GM19395 (cell line): ENCODE results near the gene PRKCB.

Experiments
- ATAC-seq: cut with Tn5 transposase; IDR thresholded peaks from one replicate; pipeline ENCODE4 v1.9.1; 2021; ENCODE audit warnings: mild to moderate bottlenecking, moderate library complexity; ENCODE audit not compliant: unreplicated experiment

Gene PRKCB

GRCh38 chr16:23835390-23836077 is at the start of gene PRKCB:
Gene PRKCB, plus strand, starts transcription at chr16:23835983.
- peak; percentile 70 for ATAC-seq

- no peak for ATAC-seq
These were observed 48.7 kb upstream of the PRKCB start for GRCh38 chr16:23786964-23787561.

DNA sequence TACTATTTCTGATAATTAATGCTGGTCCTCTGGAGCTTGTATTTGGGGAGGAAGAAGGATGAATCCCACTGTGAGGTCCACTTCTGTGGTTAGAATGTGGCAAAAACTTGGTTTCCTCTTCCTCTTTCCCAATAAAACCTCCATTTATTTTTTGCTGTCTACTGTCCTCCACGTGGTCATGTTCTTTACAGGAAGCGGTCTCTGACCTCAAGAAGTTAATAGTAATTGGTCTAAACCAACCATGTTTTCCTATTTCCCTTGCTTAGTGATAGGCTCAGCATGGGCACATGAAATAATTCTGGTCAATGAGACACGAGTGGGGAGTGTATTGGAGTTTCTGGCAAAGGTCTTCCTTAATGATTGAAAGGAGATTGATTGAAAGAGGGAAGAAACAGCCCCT is 47.1 kb upstream of the PRKCB start:
- no peak for ATAC-seq

- no peak for ATAC-seq
These were observed 40.4 kb upstream of the PRKCB start for GRCh38 chr16:23795378-23795777.

GRCh38 chr16:23796941-23797340 is 38.8 kb upstream of the PRKCB start:
- ATAC-seq = no peak

DNA sequence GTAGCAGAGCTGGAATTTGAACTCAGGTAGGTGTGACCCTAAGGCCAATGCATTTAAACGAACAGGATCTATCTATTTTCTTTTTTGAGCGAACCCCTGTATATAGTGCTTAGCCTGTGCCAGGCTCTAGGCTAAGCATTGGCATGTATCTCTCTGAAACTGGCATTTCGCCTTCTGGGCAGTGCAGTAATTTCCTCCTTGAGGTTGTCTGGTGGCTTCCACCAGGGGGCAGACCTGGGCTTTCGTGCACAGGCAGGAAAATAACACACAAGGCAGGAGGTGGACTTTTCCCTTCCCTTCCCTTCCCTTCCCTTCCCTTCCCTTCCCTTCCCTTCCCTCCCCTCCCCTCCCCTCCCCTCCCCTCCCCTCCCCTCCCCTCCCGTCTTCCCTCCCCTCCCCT is 34.4 kb upstream of the PRKCB start:
- no peak for ATAC-seq

DNA sequence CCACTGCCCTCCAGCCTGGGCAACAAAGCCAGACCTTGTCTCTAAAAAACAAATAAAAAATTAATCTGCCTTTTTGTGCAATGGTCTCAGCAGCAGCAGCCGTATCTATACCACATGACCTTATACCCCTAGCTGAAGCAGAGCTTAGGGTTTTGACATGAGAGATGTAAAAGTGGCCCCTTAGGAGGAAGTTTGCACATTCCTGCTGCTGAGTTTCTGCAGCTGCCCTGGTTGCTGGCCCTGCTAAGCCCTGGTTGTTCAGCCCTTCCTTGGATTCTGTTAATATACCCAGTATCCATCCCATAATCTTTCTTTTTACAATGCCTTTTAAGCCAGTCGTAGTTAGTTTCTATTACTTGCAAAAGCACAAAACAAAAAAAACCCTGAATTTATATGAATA is 33.0 kb upstream of the PRKCB start:
- ATAC-seq = no peak

- ATAC-seq = peak; percentile 69
These were observed 32.1 kb upstream of the PRKCB start for GRCh38 chr16:23803591-23804123.

DNA sequence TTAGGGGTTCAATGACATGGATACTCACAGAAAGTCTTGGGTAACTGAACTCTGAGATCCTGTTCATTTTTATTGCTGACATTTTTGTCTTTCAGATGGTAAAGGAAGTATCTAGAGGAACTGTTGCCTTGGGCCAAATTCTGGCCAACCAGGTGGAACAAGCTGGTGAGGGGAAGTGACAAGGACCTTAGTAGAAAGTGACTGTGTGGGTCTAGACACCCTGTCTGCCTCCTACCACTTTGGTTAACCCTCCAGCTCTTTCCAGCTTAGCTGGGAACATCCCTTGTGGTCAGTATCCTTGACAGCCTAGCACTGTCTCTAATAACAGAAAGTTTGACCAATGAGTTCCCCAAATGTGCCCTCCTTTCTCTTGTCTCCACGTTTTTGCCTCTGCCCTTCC is 28.8 kb upstream of the PRKCB start:
- no peak for ATAC-seq

GRCh38 chr16:23821467-23821866 is 14.3 kb upstream of the PRKCB start:
- no peak for ATAC-seq

DNA sequence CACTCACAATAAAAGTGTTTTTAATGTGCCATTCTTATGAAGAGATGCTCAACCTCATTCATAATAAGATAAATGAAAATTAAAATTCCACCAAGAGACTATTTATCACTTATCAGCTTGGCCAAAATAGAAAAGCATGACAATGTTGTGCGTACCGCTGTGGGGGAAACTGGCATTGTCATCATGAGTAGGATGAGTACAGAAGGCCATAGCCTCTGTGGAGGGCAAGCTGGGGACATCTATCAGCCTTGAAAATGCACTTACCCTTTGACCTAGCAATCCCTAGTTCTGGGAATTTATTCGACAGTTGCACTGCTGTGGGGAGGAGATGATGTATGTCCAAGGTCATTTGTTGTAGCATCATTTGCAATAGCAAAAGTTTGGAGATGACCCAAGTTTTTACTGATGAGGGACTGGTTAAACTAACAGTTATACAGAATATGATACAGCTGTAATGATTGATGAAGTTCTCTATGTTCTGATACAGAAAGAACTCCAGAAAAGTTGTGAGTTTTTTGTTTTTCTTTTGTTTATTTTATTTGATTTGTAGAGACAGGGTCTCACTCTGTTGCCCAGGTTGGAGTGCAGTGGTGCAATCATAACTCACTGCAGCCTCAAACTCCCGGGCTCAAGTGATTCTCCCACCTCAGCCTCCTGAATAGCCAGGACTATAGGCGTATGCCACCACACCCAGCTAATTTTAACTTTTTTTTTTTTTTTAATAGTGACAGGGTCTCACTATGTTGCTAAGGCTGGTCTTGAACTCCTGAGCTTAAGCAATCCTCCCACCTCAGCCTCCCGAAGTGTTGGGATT is 13.7 kb upstream of the PRKCB start:
- ATAC-seq = no peak

- ATAC-seq = no peak
These were observed 12.1 kb upstream of the PRKCB start for GRCh38 chr16:23823475-23824384.

GRCh38 chr16:23824909-23825308 is 10.9 kb upstream of the PRKCB start:
- ATAC-seq = no peak

DNA sequence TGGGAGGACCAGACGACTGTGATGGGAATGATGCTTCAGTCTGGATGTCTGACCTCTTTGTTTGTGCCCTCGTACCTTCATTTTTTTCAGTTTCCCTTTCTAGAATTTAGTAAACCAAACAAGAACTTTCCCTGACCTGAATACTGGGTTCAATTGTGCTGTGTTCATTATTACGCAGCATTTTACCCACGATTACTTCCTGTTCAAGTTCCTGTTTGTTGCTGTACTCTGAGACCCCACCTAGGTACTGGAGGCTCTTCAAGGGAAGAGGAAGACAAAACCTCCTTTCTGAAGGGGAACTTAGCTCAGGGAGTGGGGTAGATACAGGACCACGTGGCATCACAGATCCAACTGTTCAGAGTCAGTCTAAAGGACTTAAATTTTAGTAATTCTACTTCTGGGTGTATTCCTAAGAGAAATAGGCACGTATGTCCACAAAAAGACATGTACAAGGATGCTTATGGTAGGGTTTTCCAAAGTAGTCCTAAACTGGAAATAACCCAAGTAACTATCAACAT is 9.2 kb upstream of the PRKCB start:
- ATAC-seq = peak; percentile 82

GRCh38 chr16:23827057-23827456 is 8.7 kb upstream of the PRKCB start:
- ATAC-seq = no peak

GRCh38 chr16:23829454-23829853 is 6.3 kb upstream of the PRKCB start:
- no peak for ATAC-seq

- no peak for ATAC-seq
These were observed 5.5 kb upstream of the PRKCB start for GRCh38 chr16:23830276-23830675.

DNA sequence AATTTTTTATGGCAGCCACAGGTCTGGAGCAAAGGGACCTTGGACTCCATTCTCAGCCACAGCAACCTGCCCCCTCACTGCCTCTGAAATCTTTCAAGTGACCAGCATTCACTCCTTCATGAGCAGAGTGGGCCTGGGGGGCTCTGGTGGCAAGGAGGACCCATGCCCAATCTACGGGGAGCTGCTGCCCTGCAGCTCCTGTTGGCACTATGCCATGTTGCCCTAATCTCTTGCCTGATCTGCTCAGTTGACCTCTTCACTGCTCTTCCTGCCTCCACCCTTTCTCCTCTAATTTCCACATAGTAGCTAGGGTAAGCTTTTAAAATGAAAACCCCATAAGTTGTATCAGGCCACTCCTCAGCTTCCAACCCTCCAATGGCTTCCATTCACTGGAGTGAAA is 2.9 kb upstream of the PRKCB start:
- no peak for ATAC-seq

GRCh38 chr16:23833504-23833903 is 2.3 kb upstream of the PRKCB start:
- ATAC-seq = no peak

DNA sequence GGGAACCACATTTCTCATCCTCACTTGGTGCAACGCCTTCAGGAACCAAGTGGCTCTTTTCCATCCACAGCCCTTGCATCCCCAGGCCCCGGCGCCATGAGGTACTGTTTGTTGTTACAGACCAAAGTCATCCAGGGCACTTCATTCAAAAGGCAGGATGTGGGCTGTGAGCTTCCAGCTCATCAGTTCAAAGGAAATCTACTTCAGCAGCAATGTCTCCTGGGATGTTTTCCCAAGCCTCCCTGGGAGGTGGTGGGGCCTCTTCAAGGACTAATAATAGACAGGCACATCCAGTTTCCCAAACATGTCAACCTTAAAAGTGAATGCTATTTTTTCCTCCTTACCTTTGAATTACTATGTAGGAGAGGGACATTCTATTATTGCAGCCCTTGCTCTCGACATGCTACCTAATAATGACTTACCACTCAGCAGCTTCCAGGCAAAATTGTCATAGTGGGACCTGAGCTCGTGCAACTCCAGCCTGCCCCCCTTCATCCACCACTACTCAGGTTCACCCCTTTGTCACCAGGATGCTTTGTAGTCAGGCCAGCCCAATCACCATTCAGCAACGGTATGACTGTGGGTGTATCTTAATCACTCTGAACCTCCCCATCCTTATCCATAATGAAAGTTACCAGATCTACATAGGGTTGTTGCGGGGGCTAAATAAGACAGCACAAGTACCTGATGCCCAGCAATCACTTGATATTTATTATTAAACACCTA is 1.7 kb upstream of the PRKCB start:
- ATAC-seq = no peak
